Chondrocyte (in vitro differentiated cells): ENCODE results near the gene RMND1. TPM values are rescaled to one million over a fixed set of nuclear protein-coding genes. Genes with fewer than 3 reads are reported as not detected.
"Not testable (repeated sequence)": the region's sequence is repeated elsewhere in the genome, so short reads cannot be mapped to it uniquely, and the experiment has no call there.

Experiments used
- DNase-seq: peaks from one replicate; pipeline ENCODE4 v3.0.0; 2021; ENCODE audit warnings: mixed read lengths, low spot score
- H3K27ac Mint-ChIP-seq: one replicate; pipeline ENCODE4 v1.8.0; 2021; ENCODE audit warnings: mild to moderate bottlenecking, moderate library complexity, mixed read lengths; ENCODE audit not compliant: unreplicated experiment
- H3K27me3 Mint-ChIP-seq: 2 replicates; pipeline ENCODE4 v1.8.0; 2021; ENCODE audit warnings: low read depth, mixed read lengths
- H3K36me3 Mint-ChIP-seq: 2 replicates; pipeline ENCODE4 v1.8.0; 2021; ENCODE audit warnings: low read depth, mixed read lengths
- H3K4me1 Mint-ChIP-seq: 2 replicates; pipeline ENCODE4 v1.8.0; 2021; ENCODE audit warnings: low read depth, mild to moderate bottlenecking, mixed read lengths
- H3K4me3 Mint-ChIP-seq: one replicate; pipeline ENCODE4 v1.8.0; 2021; ENCODE audit warnings: mild to moderate bottlenecking, moderate library complexity, mixed read lengths; ENCODE audit not compliant: unreplicated experiment
- H3K9me3 Mint-ChIP-seq: 2 replicates; pipeline ENCODE4 v1.8.0; 2021; ENCODE audit warnings: low read depth, mixed read lengths
- CTCF ChIP-seq: fragments of 200-600 bp; sonication (generic); IDR thresholded peaks from 2 replicates; pipeline ENCODE4 v1.5.0; 2021; ENCODE audit warnings: antibody characterized with exemption, mild to moderate bottlenecking, moderate library complexity
- total RNA-seq: library from RNA; stranded (reverse); gene quantifications from 3 replicates; pipeline ENCODE4 v1.2.1, GENCODE V29; 2021

The RMND1 gene
- total RNA-seq, 1 donor from 2014 or later: 42.5 TPM

GRCh38 chr6:151477726-151478125, 25.8 kb upstream of the RMND1 start:
- H3K27me3 Mint-ChIP-seq: no peaks in the 10 kb centered on the region
- H3K9me3 Mint-ChIP-seq: no peaks in the 10 kb centered on the region
- no peak for DNase-seq
- peaks cover 18% of the 10 kb centered on the region for H3K4me1 Mint-ChIP-seq
- TF ChIP-seq CTCF: no peak
- no peak overlapping the region for H3K4me3 Mint-ChIP-seq
- no peak overlapping the region for H3K27ac Mint-ChIP-seq
- no peaks in the 10 kb centered on the region for H3K36me3 Mint-ChIP-seq

GRCh38 chr6:151475653-151476523, 24.0 kb upstream of the RMND1 start:
- peaks cover 9% of the 10 kb centered on the region for H3K4me1 Mint-ChIP-seq

GRCh38 chr6:151464702-151465101, 12.8 kb upstream of the RMND1 start:
- no peaks in the 10 kb centered on the region for H3K4me1 Mint-ChIP-seq
- no peak overlapping the region for H3K4me3 Mint-ChIP-seq
- peaks cover 15% of the 10 kb centered on the region for H3K36me3 Mint-ChIP-seq
- H3K9me3 Mint-ChIP-seq: no peaks in the 10 kb centered on the region
- no peak overlapping the region for H3K27ac Mint-ChIP-seq
- H3K27me3 Mint-ChIP-seq: no peaks in the 10 kb centered on the region
- no peak for TF ChIP-seq CTCF
- no peak for DNase-seq

More at GRCh38 chr6:151475653-151476523, 24.0 kb upstream of the RMND1 start:
- H3K4me3 Mint-ChIP-seq: no peak overlapping the region
- no peak overlapping the region for H3K27ac Mint-ChIP-seq
- peak; percentile 96 for TF ChIP-seq CTCF
- H3K9me3 Mint-ChIP-seq: no peaks in the 10 kb centered on the region
- no peaks in the 10 kb centered on the region for H3K36me3 Mint-ChIP-seq
- H3K27me3 Mint-ChIP-seq: no peaks in the 10 kb centered on the region
- no peak for DNase-seq

- Mint-ChIP-seq H3K4me3 (no peak overlapping the region), H3K27me3 (no peaks in the 10 kb centered on the region), H3K4me1 (peaks cover 4% of the 10 kb centered on the region), H3K36me3 (peaks cover 16% of the 10 kb centered on the region), H3K9me3 (no peaks in the 10 kb centered on the region), H3K27ac (no peak overlapping the region)
- no peak for DNase-seq
- no peak for TF ChIP-seq CTCF
Observed at GRCh38 chr6:151461673-151462072, 9.7 kb upstream of the RMND1 start.

- H3K27me3 Mint-ChIP-seq, DNase-seq, H3K9me3 Mint-ChIP-seq, H3K4me3 Mint-ChIP-seq, H3K36me3 Mint-ChIP-seq: not testable (repeated sequence)
- Mint-ChIP-seq H3K27ac (peak overlapping the region; percentile 49), H3K4me1 (peaks cover 39% of the 10 kb centered on the region)
Observed at GRCh38 chr6:151455751-151456398, 3.9 kb upstream of the RMND1 start.
